ENCODE results near the gene CRYBG3. TPM values are rescaled to one million over a fixed set of nuclear protein-coding genes. Genes with fewer than 3 reads are reported as not detected.

Gene CRYBG3
- total RNA-seq, 1 experiment from 2014 or later: 5.9 TPM

GRCh38 chr3:97793420-97794019 lies 28.3 kb upstream of the CRYBG3 start:
- no peaks in the 10 kb centered on the region for H3K36me3 Mint-ChIP-seq (ENCODE audit: insufficient read depth in 1 of 3, low read depth in 3 of 3)
- no peaks in the 10 kb centered on the region for H3K27me3 ChIP-seq (ENCODE audit: insufficient read depth, low read length)
- H3K9ac ChIP-seq (ENCODE audit: extremely low read depth, insufficient read length, low read length): no peak overlapping the region
- no peak overlapping the region for H2BK20ac ChIP-seq (ENCODE audit: low read depth, low read length, poor library complexity, severe bottlenecking)
- no peak overlapping the region for H2BK120ac ChIP-seq (ENCODE audit: low read depth, low read length, poor library complexity, severe bottlenecking)
- H3K4me3 Mint-ChIP-seq: no peak overlapping the region
- no peaks in the 10 kb centered on the region for H3K27me3 Mint-ChIP-seq (ENCODE audit: low read depth)
- H4K20me1 ChIP-seq (ENCODE audit: control insufficient read depth, insufficient read depth, insufficient read length): no peaks in the 10 kb centered on the region
- DNase-seq: no peak
- no peak overlapping the region for H3K56ac ChIP-seq (ENCODE audit: insufficient read length, low read depth, low read length)
- no peak overlapping the region for H3K14ac ChIP-seq (ENCODE audit: insufficient read depth, low read length)
- H3K79me2 ChIP-seq (ENCODE audit: insufficient read depth, low read length): no peaks in the 10 kb centered on the region
- no peak overlapping the region for H3K4ac ChIP-seq (ENCODE audit: low read depth, low read length)
- H3K18ac ChIP-seq (ENCODE audit: insufficient read length, low read depth, low read length): no peak overlapping the region
- no peak overlapping the region for H2BK12ac ChIP-seq (ENCODE audit: insufficient read length, low read depth, low read length)
- no peak overlapping the region for H2AFZ ChIP-seq (ENCODE audit: low read length)
- no peaks in the 10 kb centered on the region for H3K79me1 ChIP-seq (ENCODE audit: insufficient read depth, low read depth, low read length, poor library complexity, severe bottlenecking)
- H2BK15ac ChIP-seq (ENCODE audit: low read depth, low read length): no peak overlapping the region
- H4K91ac ChIP-seq (ENCODE audit: insufficient read length, low read depth, low read length): no peak overlapping the region
- no peak overlapping the region for H4K5ac ChIP-seq (ENCODE audit: insufficient read length, low read depth, low read length)
- no peaks in the 10 kb centered on the region for H3K9me3 Mint-ChIP-seq
- H3K4me1 Mint-ChIP-seq: no peaks in the 10 kb centered on the region
- TF ChIP-seq CTCF (conservative IDR thresholded peaks at IDR 0.05): peak; percentile 87
- no peaks in the 10 kb centered on the region for H3K23me2 ChIP-seq (ENCODE audit: insufficient read length, low read depth, low read length, poor library complexity, severe bottlenecking)
- H3K27ac Mint-ChIP-seq: no peak overlapping the region
- no peak overlapping the region for H4K8ac ChIP-seq (replicated peaks; ENCODE audit: insufficient read length, low read depth, low read length)
- H3K4me1 ChIP-seq (ENCODE audit: insufficient read depth, low read length): no peaks in the 10 kb centered on the region
- no peak overlapping the region for H3K27ac ChIP-seq (ENCODE audit: insufficient read length, low read depth, low read length)
- no peak overlapping the region for H2BK5ac ChIP-seq (ENCODE audit: insufficient read length, low read length)
- H3T11ph ChIP-seq (ENCODE audit: low read length): no peak overlapping the region
- H3K23ac ChIP-seq (ENCODE audit: insufficient read length, low read depth, low read length): no peak overlapping the region
- no peak overlapping the region for H3K4me2 ChIP-seq (ENCODE audit: insufficient read depth, insufficient read length, low read length)
- no peaks in the 10 kb centered on the region for H3K9me3 ChIP-seq (ENCODE audit: control insufficient read depth, low read depth, low read length)
- no peak overlapping the region for H2AK5ac ChIP-seq (ENCODE audit: insufficient read length, low read length)

Data from H9 (cell line).